ENCODE results near the gene MAGI2.

MAGI2 gene

DNA sequence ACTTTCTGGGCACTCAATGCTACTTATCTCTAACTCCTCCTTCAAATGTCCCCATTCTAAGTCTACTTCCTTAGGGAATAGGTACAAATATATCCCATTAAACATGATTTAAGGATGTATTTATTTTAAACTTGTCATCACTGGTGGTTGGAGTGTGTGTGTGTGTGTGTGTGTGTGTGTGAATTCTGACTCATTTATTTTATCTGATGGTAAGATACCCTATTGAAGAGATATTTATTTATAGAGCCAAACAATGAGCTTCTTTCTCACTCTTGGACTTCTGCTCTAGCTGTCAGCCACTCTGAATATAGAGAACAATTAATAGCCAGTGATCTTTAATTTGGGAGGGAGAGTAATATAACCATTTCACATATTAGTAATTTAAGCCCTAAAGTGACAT, 17.8 kb upstream of the MAGI2 start:
- TF ChIP-seq PPARA (CRISPR knock-in tag; IDR thresholded peaks at IDR 0.05; ENCODE audit: borderline replicate concordance) = no peak
- TF ChIP-seq, protein P1, sequence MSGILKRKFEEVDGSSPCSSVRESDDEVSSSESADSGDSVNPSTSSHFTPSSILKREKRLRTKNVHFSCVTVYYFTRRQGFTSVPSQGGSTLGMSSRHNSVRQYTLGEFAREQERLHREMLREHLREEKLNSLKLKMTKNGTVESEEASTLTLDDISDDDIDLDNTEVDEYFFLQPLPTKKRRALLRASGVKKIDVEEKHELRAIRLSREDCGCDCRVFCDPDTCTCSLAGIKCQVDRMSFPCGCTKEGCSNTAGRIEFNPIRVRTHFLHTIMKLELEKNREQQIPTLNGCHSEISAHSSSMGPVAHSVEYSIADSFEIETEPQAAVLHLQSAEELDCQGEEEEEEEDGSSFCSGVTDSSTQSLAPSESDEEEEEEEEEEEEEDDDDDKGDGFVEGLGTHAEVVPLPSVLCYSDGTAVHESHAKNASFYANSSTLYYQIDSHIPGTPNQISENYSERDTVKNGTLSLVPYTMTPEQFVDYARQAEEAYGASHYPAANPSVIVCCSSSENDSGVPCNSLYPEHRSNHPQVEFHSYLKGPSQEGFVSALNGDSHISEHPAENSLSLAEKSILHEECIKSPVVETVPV (CRISPR knock-in tag; IDR thresholded peaks at IDR 0.05) = no peak
- no peak for TF ChIP-seq CSDC2 (CRISPR knock-in tag; IDR thresholded peaks at IDR 0.05)
- TF ChIP-seq ZNF70 (CRISPR knock-in tag; IDR thresholded peaks at IDR 0.05) = no peak
- TF ChIP-seq ISL1 (CRISPR knock-in tag; IDR thresholded peaks at IDR 0.05) = no peak
- TF ChIP-seq TOX (CRISPR knock-in tag; IDR thresholded peaks at IDR 0.05; ENCODE audit: borderline replicate concordance) = no peak
- no peak for TF ChIP-seq ZC3H10 (CRISPR knock-in tag; IDR thresholded peaks at IDR 0.05)
- no peak for ATAC-seq

- no peak for ATAC-seq
- TF ChIP-seq ZFP3 (CRISPR knock-in tag; IDR thresholded peaks at IDR 0.05) = no peak
- TF ChIP-seq ZNF70 (CRISPR knock-in tag; IDR thresholded peaks at IDR 0.05) = no peak
- TF ChIP-seq BACH2 (CRISPR knock-in tag; IDR thresholded peaks at IDR 0.05; ENCODE audit: borderline replicate concordance) = no peak
- TF ChIP-seq ARNTL (CRISPR knock-in tag; IDR thresholded peaks at IDR 0.05; ENCODE audit: borderline replicate concordance, low read depth) = no peak
- no peak for TF ChIP-seq ESRRG (CRISPR knock-in tag; IDR thresholded peaks at IDR 0.05)
- TF ChIP-seq, protein P2, sequence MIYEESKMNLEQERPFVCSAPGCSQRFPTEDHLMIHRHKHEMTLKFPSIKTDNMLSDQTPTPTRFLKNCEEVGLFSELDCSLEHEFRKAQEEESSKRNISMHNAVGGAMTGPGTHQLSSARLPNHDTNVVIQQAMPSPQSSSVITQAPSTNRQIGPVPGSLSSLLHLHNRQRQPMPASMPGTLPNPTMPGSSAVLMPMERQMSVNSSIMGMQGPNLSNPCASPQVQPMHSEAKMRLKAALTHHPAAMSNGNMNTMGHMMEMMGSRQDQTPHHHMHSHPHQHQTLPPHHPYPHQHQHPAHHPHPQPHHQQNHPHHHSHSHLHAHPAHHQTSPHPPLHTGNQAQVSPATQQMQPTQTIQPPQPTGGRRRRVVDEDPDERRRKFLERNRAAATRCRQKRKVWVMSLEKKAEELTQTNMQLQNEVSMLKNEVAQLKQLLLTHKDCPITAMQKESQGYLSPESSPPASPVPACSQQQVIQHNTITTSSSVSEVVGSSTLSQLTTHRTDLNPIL (CRISPR knock-in tag; IDR thresholded peaks at IDR 0.05; ENCODE audit: low read depth) = no peak
- no peak for TF ChIP-seq GLIS3 (CRISPR knock-in tag; IDR thresholded peaks at IDR 0.05)
- no peak for TF ChIP-seq OSR1 (CRISPR knock-in tag; IDR thresholded peaks at IDR 0.05)
- no peak for TF ChIP-seq TOX (CRISPR knock-in tag; IDR thresholded peaks at IDR 0.05; ENCODE audit: borderline replicate concordance)
- TF ChIP-seq ZC3H10 (CRISPR knock-in tag; IDR thresholded peaks at IDR 0.05) = no peak
- no peak for TF ChIP-seq PPARA (CRISPR knock-in tag; IDR thresholded peaks at IDR 0.05; ENCODE audit: borderline replicate concordance)
- TF ChIP-seq ZNF565 (CRISPR knock-in tag; conservative IDR thresholded peaks at IDR 0.05; ENCODE audit: low read depth) = no peak
- no peak for TF ChIP-seq ZNF8 (CRISPR knock-in tag; IDR thresholded peaks at IDR 0.05)
- no peak for TF ChIP-seq TCF4 (CRISPR knock-in tag; IDR thresholded peaks at IDR 0.05; ENCODE audit: borderline replicate concordance)
- TF ChIP-seq, protein P3, sequence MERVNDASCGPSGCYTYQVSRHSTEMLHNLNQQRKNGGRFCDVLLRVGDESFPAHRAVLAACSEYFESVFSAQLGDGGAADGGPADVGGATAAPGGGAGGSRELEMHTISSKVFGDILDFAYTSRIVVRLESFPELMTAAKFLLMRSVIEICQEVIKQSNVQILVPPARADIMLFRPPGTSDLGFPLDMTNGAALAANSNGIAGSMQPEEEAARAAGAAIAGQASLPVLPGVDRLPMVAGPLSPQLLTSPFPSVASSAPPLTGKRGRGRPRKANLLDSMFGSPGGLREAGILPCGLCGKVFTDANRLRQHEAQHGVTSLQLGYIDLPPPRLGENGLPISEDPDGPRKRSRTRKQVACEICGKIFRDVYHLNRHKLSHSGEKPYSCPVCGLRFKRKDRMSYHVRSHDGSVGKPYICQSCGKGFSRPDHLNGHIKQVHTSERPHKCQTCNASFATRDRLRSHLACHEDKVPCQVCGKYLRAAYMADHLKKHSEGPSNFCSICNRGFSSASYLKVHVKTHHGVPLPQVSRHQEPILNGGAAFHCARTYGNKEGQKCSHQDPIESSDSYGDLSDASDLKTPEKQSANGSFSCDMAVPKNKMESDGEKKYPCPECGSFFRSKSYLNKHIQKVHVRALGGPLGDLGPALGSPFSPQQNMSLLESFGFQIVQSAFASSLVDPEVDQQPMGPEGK (CRISPR knock-in tag; IDR thresholded peaks at IDR 0.05; ENCODE audit: borderline replicate concordance) = no peak
These were observed 12.1 kb upstream of the MAGI2 start for GRCh38 chr7:79465551-79465950.

DNA sequence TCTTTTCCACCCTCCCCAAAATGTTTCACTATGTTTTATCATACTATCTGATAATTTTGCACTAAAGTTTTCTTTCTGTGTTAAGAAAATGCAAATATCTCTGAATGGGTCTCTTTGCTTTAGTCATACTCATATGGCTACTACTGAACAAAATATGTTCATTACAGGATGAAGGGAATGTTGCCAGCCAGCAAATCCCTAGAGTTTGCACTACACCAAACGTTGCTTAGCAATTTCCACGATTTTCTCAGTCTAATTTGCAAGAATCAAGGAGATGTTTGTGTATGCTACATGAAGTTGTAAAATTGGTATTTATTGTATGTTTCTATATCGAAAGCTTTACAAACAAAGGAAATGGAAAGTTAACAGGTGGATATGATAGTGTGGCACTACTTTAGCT, 10.6 kb upstream of the MAGI2 start:
- no peak for ATAC-seq
- TF ChIP-seq ARNTL (CRISPR knock-in tag; IDR thresholded peaks at IDR 0.05; ENCODE audit: borderline replicate concordance, low read depth) (no peak), CSDC2 (CRISPR knock-in tag; IDR thresholded peaks at IDR 0.05) (no peak), OSR1 (CRISPR knock-in tag; IDR thresholded peaks at IDR 0.05) (no peak), ZNF8 (CRISPR knock-in tag; IDR thresholded peaks at IDR 0.05) (no peak), GLIS3 (CRISPR knock-in tag; IDR thresholded peaks at IDR 0.05) (no peak), ZFP3 (CRISPR knock-in tag; IDR thresholded peaks at IDR 0.05) (no peak), TCF4 (CRISPR knock-in tag; IDR thresholded peaks at IDR 0.05; ENCODE audit: borderline replicate concordance) (no peak), PPARA (CRISPR knock-in tag; IDR thresholded peaks at IDR 0.05; ENCODE audit: borderline replicate concordance) (no peak), SNAI2 (CRISPR knock-in tag; IDR thresholded peaks at IDR 0.05) (no peak), ZNF565 (CRISPR knock-in tag; conservative IDR thresholded peaks at IDR 0.05; ENCODE audit: low read depth) (no peak), RARB (CRISPR knock-in tag; IDR thresholded peaks at IDR 0.05) (no peak)
- TF ChIP-seq, protein P1 (CRISPR knock-in tag; IDR thresholded peaks at IDR 0.05) = no peak
- TF ChIP-seq, protein P2 (CRISPR knock-in tag; IDR thresholded peaks at IDR 0.05; ENCODE audit: low read depth) = no peak

- ATAC-seq = no peak
- TF ChIP-seq OSR1 (CRISPR knock-in tag; IDR thresholded peaks at IDR 0.05) = no peak
- TF ChIP-seq ISL1 (CRISPR knock-in tag; IDR thresholded peaks at IDR 0.05) = no peak
- TF ChIP-seq, protein P3 (CRISPR knock-in tag; IDR thresholded peaks at IDR 0.05; ENCODE audit: borderline replicate concordance) = no peak
- no peak for TF ChIP-seq POU6F1 (CRISPR knock-in tag; IDR thresholded peaks at IDR 0.05; ENCODE audit: borderline replicate concordance, low read depth)
These were observed 8.9 kb upstream of the MAGI2 start for GRCh38 chr7:79462390-79462789.

Measured in SK-N-SH treated with all-trans-retinoic acid at 6 μM for 48 hours (cell line).